Measurements from ENCODE around the gene ABCC12. TPM values are rescaled to one million over a fixed set of nuclear protein-coding genes. Genes with fewer than 3 reads are reported as not detected.

The ABCC12 gene
- total and polyA plus RNA-seq, 2 donors (not counting 3 experiments of a cell fraction or from before 2014, with no cell fraction given): not detected

DNA sequence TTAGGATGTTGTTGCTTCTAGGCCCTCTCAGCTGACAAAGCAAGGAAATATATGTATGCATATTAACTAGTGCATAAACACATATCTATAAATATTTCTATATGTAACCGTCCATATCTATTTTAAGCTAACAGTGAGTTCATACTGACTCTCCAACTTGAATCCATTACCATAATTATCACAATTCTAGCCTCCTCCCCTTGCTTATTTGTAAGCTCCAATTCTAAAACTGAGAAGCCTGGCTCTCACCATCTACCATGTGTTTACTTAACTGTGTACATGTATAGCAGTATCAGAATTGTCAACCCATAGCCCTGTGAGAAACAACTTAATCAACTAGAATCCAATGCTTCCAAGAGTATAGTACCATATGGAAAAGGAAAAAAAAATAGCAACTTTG is 5.1 kb downstream of the ABCC12 start:
- FAIRE-seq: no peak
- ChIA-PET CTCF (interaction anchor here (0.8 to 1.6 kb wide), 2 partner anchors 14 to 903 kb away, joined by 3 read pairs; no protein-coding TSS in a partner anchor), POLR2A (no interaction called here)
- Histone ChIP-seq H4K20me1 (replicated peaks; ENCODE audit: control insufficient read depth, extremely low read depth, insufficient read depth, low read length) (no peaks in the 10 kb centered on the region), H3K27me3 (ENCODE audit: control insufficient read depth in 2 of 2, insufficient read depth in 2 of 2, low read length in 2 of 2) (peaks cover 0 to 3% of the 10 kb centered on the region in 2 experiments), H3K4me3 (replicated peaks in 1 of 3; ENCODE audit: insufficient read depth in 1 of 3, low read depth in 1 of 3, low read length in 3 of 3) (no peak overlapping the region), H3K9me1 (replicated peaks; ENCODE audit: control insufficient read depth, extremely low read depth, insufficient read depth, low read length) (no peaks in the 10 kb centered on the region), H3K79me2 (ENCODE audit: control insufficient read depth, insufficient read depth, low read length) (no peaks in the 10 kb centered on the region), H3K27ac (ENCODE audit: insufficient read depth, low read depth, low read length) (no peak overlapping the region), H3K9ac (replicated peaks; ENCODE audit: extremely low read depth, insufficient read depth, low read length) (no peak overlapping the region), H3K9me3 (replicated peaks; ENCODE audit: control insufficient read depth, insufficient read depth, low read length) (no peaks in the 10 kb centered on the region), H3K4me2 (ENCODE audit: insufficient read depth, low read length) (no peak overlapping the region), H3K4me1 (ENCODE audit: control insufficient read depth, extremely low read depth, insufficient read depth, low read length) (no peaks in the 10 kb centered on the region), H3K36me3 (ENCODE audit: control insufficient read depth in 2 of 2, extremely low read depth in 1 of 2, insufficient read depth in 2 of 2, low read length in 2 of 2) (no peaks in the 10 kb centered on the region), H2AFZ (ENCODE audit: low read depth, low read length) (no peak overlapping the region)
- intact Hi-C loops (cut with micrococcal nuclease) (no loop called here), dilution Hi-C loops (cut with MboI; ENCODE audit: extremely low pct_ligation_motif_present, low sequenced_read_pairs) (no loop called here)
- TF ChIP-seq MYC (IDR thresholded peaks at IDR 0.05; ENCODE audit: low read depth, low read length) (no peak), JUN (IDR thresholded peaks at IDR 0.05; ENCODE audit: borderline replicate concordance, insufficient read depth, insufficient read length, low read depth) (no peak), FOS (IDR thresholded peaks at IDR 0.05; ENCODE audit: borderline replicate concordance, insufficient read depth, low read length) (no peak), POLR2A (IDR thresholded peaks at IDR 0.05; ENCODE audit: low read depth, low read length) (no peak), EZH2 (IDR thresholded peaks at IDR 0.05; ENCODE audit: borderline replicate concordance, low read depth, low read length, severe bottlenecking) (no peak), POLR2AphosphoS5 (IDR thresholded peaks at IDR 0.05; ENCODE audit: insufficient read depth, low read depth, low read length) (no peak), GATA2 (IDR thresholded peaks at IDR 0.05; ENCODE audit: insufficient read depth, insufficient read length, low read depth, low read length) (no peak)
- TF ChIP-seq, protein P1, sequence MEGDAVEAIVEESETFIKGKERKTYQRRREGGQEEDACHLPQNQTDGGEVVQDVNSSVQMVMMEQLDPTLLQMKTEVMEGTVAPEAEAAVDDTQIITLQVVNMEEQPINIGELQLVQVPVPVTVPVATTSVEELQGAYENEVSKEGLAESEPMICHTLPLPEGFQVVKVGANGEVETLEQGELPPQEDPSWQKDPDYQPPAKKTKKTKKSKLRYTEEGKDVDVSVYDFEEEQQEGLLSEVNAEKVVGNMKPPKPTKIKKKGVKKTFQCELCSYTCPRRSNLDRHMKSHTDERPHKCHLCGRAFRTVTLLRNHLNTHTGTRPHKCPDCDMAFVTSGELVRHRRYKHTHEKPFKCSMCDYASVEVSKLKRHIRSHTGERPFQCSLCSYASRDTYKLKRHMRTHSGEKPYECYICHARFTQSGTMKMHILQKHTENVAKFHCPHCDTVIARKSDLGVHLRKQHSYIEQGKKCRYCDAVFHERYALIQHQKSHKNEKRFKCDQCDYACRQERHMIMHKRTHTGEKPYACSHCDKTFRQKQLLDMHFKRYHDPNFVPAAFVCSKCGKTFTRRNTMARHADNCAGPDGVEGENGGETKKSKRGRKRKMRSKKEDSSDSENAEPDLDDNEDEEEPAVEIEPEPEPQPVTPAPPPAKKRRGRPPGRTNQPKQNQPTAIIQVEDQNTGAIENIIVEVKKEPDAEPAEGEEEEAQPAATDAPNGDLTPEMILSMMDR (IDR thresholded peaks at IDR 0.05; ENCODE audit: extremely low read depth in 1 of 2, insufficient read depth in 1 of 2, low read depth in 1 of 2, low read length in 2 of 2): no peak
- TF ChIP-seq, protein P2, sequence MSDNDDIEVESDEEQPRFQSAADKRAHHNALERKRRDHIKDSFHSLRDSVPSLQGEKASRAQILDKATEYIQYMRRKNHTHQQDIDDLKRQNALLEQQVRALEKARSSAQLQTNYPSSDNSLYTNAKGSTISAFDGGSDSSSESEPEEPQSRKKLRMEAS (IDR thresholded peaks at IDR 0.05; ENCODE audit: insufficient read depth, insufficient read length): no peak
- no peak for DNase-seq (ENCODE audit: low read depth, low spot score)
- no TSS peak for BruUV-seq (replicated peaks)

Data from endothelial cell of umbilical vein (primary cell).